ENCODE data around the gene PDIA6.

DNA sequence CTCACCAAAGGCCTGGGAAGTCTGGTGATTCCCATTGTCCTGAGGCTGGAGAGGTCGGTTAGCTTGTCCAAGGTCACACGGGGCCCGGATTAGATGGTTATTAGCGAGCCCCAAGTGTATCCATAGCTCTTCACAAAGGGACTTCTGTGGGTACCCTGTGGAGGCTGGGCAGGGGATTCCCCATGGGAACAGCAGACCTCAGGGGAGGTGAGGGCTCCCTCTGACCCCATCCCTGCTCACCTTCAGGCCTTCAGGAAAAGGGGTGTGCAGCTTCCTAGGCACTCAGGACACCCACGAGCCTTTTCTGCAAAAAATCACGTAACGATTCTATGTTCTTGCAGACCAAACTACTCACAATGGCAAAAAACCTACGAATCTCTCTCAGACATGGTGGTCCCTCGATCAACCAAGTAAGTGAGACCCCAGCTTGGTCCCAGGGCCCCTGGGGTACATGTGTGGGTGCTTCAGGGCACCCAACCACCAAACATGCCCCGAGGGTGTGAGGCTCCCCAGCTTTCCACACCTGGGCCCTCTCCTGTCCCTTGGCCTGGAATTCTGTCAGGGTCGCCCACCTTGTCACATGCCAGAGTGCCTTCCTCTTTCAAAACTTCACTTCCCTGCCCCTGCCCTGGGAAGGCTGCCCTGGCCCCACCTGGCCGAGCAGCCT, 40.3 kb downstream of the PDIA6 start:
- TF ChIP-seq, protein P1, sequence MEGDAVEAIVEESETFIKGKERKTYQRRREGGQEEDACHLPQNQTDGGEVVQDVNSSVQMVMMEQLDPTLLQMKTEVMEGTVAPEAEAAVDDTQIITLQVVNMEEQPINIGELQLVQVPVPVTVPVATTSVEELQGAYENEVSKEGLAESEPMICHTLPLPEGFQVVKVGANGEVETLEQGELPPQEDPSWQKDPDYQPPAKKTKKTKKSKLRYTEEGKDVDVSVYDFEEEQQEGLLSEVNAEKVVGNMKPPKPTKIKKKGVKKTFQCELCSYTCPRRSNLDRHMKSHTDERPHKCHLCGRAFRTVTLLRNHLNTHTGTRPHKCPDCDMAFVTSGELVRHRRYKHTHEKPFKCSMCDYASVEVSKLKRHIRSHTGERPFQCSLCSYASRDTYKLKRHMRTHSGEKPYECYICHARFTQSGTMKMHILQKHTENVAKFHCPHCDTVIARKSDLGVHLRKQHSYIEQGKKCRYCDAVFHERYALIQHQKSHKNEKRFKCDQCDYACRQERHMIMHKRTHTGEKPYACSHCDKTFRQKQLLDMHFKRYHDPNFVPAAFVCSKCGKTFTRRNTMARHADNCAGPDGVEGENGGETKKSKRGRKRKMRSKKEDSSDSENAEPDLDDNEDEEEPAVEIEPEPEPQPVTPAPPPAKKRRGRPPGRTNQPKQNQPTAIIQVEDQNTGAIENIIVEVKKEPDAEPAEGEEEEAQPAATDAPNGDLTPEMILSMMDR (IDR thresholded peaks at IDR 0.05 in 2 of 3, conservative IDR thresholded peaks at IDR 0.05 in 1 of 3; ENCODE audit: insufficient read depth in 2 of 3, low read depth in 1 of 3, low read length in 3 of 3), result no peak
- TF ChIP-seq EHMT2 (IDR thresholded peaks at IDR 0.05), result no peak
- TF ChIP-seq ZNF274 (IDR thresholded peaks at IDR 0.05; ENCODE audit: borderline replicate concordance, low read depth, low read length), result no peak
- TF ChIP-seq GABPB1 (CRISPR knock-in tag; IDR thresholded peaks at IDR 0.05), result no peak
- no peak for TF ChIP-seq POLR2A (conservative IDR thresholded peaks at IDR 0.05)
- TF ChIP-seq, protein P2, sequence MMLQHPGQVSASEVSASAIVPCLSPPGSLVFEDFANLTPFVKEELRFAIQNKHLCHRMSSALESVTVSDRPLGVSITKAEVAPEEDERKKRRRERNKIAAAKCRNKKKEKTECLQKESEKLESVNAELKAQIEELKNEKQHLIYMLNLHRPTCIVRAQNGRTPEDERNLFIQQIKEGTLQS (IDR thresholded peaks at IDR 0.05), result no peak
- TF ChIP-seq, protein P2 (CRISPR knock-in tag; conservative IDR thresholded peaks at IDR 0.05), result no peak
- no peak for TF ChIP-seq TFAM (CRISPR knock-in tag; conservative IDR thresholded peaks at IDR 0.05)
- TF ChIP-seq, protein P3, sequence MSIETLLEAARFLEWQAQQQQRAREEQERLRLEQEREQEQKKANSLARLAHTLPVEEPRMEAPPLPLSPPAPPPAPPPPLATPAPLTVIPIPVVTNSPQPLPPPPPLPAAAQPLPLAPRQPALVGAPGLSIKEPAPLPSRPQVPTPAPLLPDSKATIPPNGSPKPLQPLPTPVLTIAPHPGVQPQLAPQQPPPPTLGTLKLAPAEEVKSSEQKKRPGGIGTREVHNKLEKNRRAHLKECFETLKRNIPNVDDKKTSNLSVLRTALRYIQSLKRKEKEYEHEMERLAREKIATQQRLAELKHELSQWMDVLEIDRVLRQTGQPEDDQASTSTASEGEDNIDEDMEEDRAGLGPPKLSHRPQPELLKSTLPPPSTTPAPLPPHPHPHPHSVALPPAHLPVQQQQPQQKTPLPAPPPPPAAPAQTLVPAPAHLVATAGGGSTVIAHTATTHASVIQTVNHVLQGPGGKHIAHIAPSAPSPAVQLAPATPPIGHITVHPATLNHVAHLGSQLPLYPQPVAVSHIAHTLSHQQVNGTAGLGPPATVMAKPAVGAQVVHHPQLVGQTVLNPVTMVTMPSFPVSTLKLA (conservative IDR thresholded peaks at IDR 0.05), result no peak
- TF ChIP-seq ZNF124 (CRISPR knock-in tag; IDR thresholded peaks at IDR 0.05), result no peak
- TF ChIP-seq TARDBP (IDR thresholded peaks at IDR 0.05), result no peak
- no peak for TF ChIP-seq SP1 (CRISPR knock-in tag; IDR thresholded peaks at IDR 0.05)
- no peak for TF ChIP-seq U2AF2 (optimal IDR thresholded peaks at IDR 0.05; ENCODE audit: low read depth, low read length)

All from K562 (cell line).